GM12892 (cell line): Measurements from ENCODE around the gene MED22.

ENCODE experiments used
- POLR2A ChIP-seq: IDR thresholded peaks from 2 replicates; pipeline ENCODE4 v1.6.1; 2011; ENCODE audit warnings: low read depth, low read length, control low read depth
- POLR2AphosphoS5 ChIP-seq: IDR thresholded peaks from 2 replicates; pipeline ENCODE4 v1.6.1; 2011; ENCODE audit warnings: low read depth, low read length, control low read depth
- TAF1 ChIP-seq: IDR thresholded peaks from 2 replicates; pipeline ENCODE4 v1.6.1; 2011; ENCODE audit warnings: low read depth, mild to moderate bottlenecking, control low read depth, low read length, borderline replicate concordance

GRCh38 chr9:133385452-133385851 is 37.5 kb upstream of the MED22 start:
- TF ChIP-seq POLR2A (no peak), TAF1 (no peak), POLR2AphosphoS5 (no peak)
